ENCODE results near the gene LRIG1. TPM values are rescaled to one million over a fixed set of nuclear protein-coding genes. Genes with fewer than 3 reads are reported as not detected.

The LRIG1 gene
- total RNA-seq, 1 experiment from 2014 or later = 14.7 TPM

DNA sequence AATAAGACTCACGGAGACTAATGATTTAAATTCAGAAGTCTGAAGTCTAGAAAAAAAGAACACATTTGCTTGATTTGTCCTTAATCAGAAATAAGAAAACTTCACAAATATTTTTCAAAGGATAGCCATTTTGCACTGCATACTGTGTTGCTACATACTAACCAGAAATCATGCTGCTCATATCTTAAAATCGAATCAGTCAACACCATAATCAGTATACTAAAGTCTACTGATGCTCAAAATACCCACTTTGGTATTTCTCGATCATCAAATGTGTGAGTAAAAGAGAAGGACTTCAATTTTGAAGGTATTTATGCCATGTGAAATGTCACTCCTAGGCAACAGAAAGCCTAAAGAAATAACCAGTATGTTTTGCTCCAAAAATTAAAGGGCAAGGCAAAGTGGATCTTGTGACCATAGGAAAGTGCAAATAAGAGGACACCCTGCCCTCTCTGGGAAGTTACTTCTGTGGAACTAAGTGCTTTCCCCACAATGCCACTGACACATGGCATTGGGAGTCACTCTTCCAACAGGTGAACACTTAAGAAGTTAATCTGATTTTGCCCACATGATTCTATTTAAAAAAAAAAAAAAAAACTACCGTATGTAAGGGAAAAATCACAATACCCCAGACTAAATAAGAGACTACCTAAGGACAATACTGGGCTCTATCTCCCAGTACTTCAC is 2.7 kb downstream of the LRIG1 start:
- intact Hi-C loops (cut with micrococcal nuclease; ENCODE audit: unreplicated experiment) = loop anchor here (5.0 kb wide), 1 partner anchor 314 kb away; no protein-coding TSS in a partner anchor
- peaks cover 47% of the 10 kb centered on the region for H3K4me1 Mint-ChIP-seq (ENCODE audit: low read depth, unreplicated experiment)
- DNase-seq = no peak
- H3K9me3 Mint-ChIP-seq (ENCODE audit: low read depth, unreplicated experiment) = no peaks in the 10 kb centered on the region
- no peak overlapping the region for H3K4me3 Mint-ChIP-seq (ENCODE audit: low read depth, unreplicated experiment)
- CTCF ChIA-PET = interaction anchor here (0.6 kb wide), 1 partner anchor 450 kb away, joined by 4 read pairs; no protein-coding TSS in a partner anchor
- no peak for TF ChIP-seq CTCF (IDR thresholded peaks at IDR 0.05; ENCODE audit: unreplicated experiment)
- no peak overlapping the region for H3K27ac Mint-ChIP-seq (ENCODE audit: unreplicated experiment)
- peaks cover 24% of the 10 kb centered on the region for H3K36me3 Mint-ChIP-seq (ENCODE audit: insufficient read depth, unreplicated experiment)
- TSS peak; percentile 29 for BruUV-seq (replicated peaks)
- H3K27me3 Mint-ChIP-seq (ENCODE audit: unreplicated experiment) = no peaks in the 10 kb centered on the region

- H3K4me3 Mint-ChIP-seq (ENCODE audit: low read depth, unreplicated experiment) = no peak overlapping the region
- no peaks in the 10 kb centered on the region for H3K27me3 Mint-ChIP-seq (ENCODE audit: unreplicated experiment)
- TF ChIP-seq CTCF (IDR thresholded peaks at IDR 0.05; ENCODE audit: unreplicated experiment) = no peak
- H3K36me3 Mint-ChIP-seq (ENCODE audit: insufficient read depth, unreplicated experiment) = peaks cover 24% of the 10 kb centered on the region
- H3K27ac Mint-ChIP-seq (ENCODE audit: unreplicated experiment) = no peak overlapping the region
- no peaks in the 10 kb centered on the region for H3K9me3 Mint-ChIP-seq (ENCODE audit: low read depth, unreplicated experiment)
- intact Hi-C loops (cut with micrococcal nuclease; ENCODE audit: unreplicated experiment) = loop anchor here (5.0 kb wide), 1 partner anchor 315 kb away; no protein-coding TSS in a partner anchor
- H3K4me1 Mint-ChIP-seq (ENCODE audit: low read depth, unreplicated experiment) = peaks cover 54% of the 10 kb centered on the region
- DNase-seq = no peak
- CTCF ChIA-PET = interaction anchor here (0.6 kb wide), 1 partner anchor 451 kb away, joined by 4 read pairs; no protein-coding TSS in a partner anchor
- no TSS peak for BruUV-seq (replicated peaks)
Observed at GRCh38 chr3:66497288-66497984, 3.4 kb downstream of the LRIG1 start.

GRCh38 chr3:66496746-66497145 is 4.1 kb downstream of the LRIG1 start:
- peaks cover 24% of the 10 kb centered on the region for H3K36me3 Mint-ChIP-seq (ENCODE audit: insufficient read depth, unreplicated experiment)
- H3K27me3 Mint-ChIP-seq (ENCODE audit: unreplicated experiment) = no peaks in the 10 kb centered on the region
- no peak for TF ChIP-seq CTCF (IDR thresholded peaks at IDR 0.05; ENCODE audit: unreplicated experiment)
- H3K4me1 Mint-ChIP-seq (ENCODE audit: low read depth, unreplicated experiment) = peaks cover 59% of the 10 kb centered on the region
- CTCF ChIA-PET = no interaction called here
- H3K9me3 Mint-ChIP-seq (ENCODE audit: low read depth, unreplicated experiment) = no peaks in the 10 kb centered on the region
- no TSS peak for BruUV-seq (replicated peaks)
- intact Hi-C loops (cut with micrococcal nuclease; ENCODE audit: unreplicated experiment) = loop anchor here (5.0 kb wide), 1 partner anchor 316 kb away; no protein-coding TSS in a partner anchor
- DNase-seq = no peak
- H3K4me3 Mint-ChIP-seq (ENCODE audit: low read depth, unreplicated experiment) = no peak overlapping the region
- H3K27ac Mint-ChIP-seq (ENCODE audit: unreplicated experiment) = no peak overlapping the region

- Mint-ChIP-seq H3K4me1 (ENCODE audit: low read depth, unreplicated experiment) (peaks cover 57% of the 10 kb centered on the region), H3K4me3 (ENCODE audit: low read depth, unreplicated experiment) (no peak overlapping the region), H3K36me3 (ENCODE audit: insufficient read depth, unreplicated experiment) (peaks cover 20% of the 10 kb centered on the region), H3K27me3 (ENCODE audit: unreplicated experiment) (no peaks in the 10 kb centered on the region), H3K27ac (ENCODE audit: unreplicated experiment) (no peak overlapping the region), H3K9me3 (ENCODE audit: low read depth, unreplicated experiment) (no peaks in the 10 kb centered on the region)
- DNase-seq = no peak
- intact Hi-C loops (cut with micrococcal nuclease; ENCODE audit: unreplicated experiment) = loop anchor here (5.0 kb wide), 1 partner anchor 316 kb away; no protein-coding TSS in a partner anchor
- no TSS peak for BruUV-seq (replicated peaks)
- TF ChIP-seq CTCF (IDR thresholded peaks at IDR 0.05; ENCODE audit: unreplicated experiment) = no peak
- CTCF ChIA-PET = no interaction called here
Observed at GRCh38 chr3:66496301-66496700, 4.5 kb downstream of the LRIG1 start.

All from Calu3 (cell line).